Measurements from ENCODE around the gene HOTAIR. TPM values are rescaled to one million over a fixed set of nuclear protein-coding genes. Genes with fewer than 3 reads are reported as not detected.
A peak's percentile ranks its signal among the peaks of the same experiment; 100 is the strongest.

HOTAIR gene
- total RNA-seq, 3 donors from 2014 or later (not counting 1 experiment from before 2014, with no cell fraction given) = not detected

- no peaks in the 10 kb centered on the region for H3K36me3 Mint-ChIP-seq
- H3K36me3 ChIP-seq (ENCODE audit: control insufficient read depth, insufficient read depth, low read length) = no peaks in the 10 kb centered on the region
- H3K27ac Mint-ChIP-seq = peak overlapping the region in 1 of 2 donors; percentile 75
- no peak for DNase-seq
- H3K27me3 ChIP-seq (ENCODE audit: control insufficient read depth, insufficient read depth, low read length) = peaks cover 83% of the 10 kb centered on the region
- no peak overlapping the region for H3K4me3 ChIP-seq (ENCODE audit: low read length)
- TF ChIP-seq CTCF (IDR thresholded peaks at IDR 0.05) = no peak
- H3K27me3 Mint-ChIP-seq (ENCODE audit: low read depth in 2 of 2) = peaks cover 67 to 76% of the 10 kb centered on the region in 2 donors
- no peak overlapping the region for H3K4me3 Mint-ChIP-seq
- ATAC-seq = no peak
- no peaks in the 10 kb centered on the region for H3K9me3 Mint-ChIP-seq
- peaks cover 25% of the 10 kb centered on the region for H3K4me1 ChIP-seq (ENCODE audit: control insufficient read depth, insufficient read depth, low read length)
- H3K9me3 ChIP-seq (ENCODE audit: control insufficient read depth, insufficient read depth, low read length) = peaks cover 5% of the 10 kb centered on the region
- H3K27ac ChIP-seq (ENCODE audit: low read length) = no peak overlapping the region
- intact Hi-C loops (cut with micrococcal nuclease) = no loop called here
- peaks cover 9 to 10% of the 10 kb centered on the region in 2 donors for H3K4me1 Mint-ChIP-seq
- WGBS (ENCODE audit: insufficient coverage) = 5% methylated on average over 47 of the region's 47 CpGs
These were observed 23.0 kb downstream of the HOTAIR start for GRCh38 chr12:53951577-53952334.

- peak overlapping the region in 1 of 2 donors; percentile 75 for H3K27ac Mint-ChIP-seq
- H3K27ac ChIP-seq (ENCODE audit: low read length) = no peak overlapping the region
- H3K4me3 ChIP-seq (ENCODE audit: low read length) = no peak overlapping the region
- 8% methylated on average over 34 of the region's 34 CpGs for WGBS (ENCODE audit: insufficient coverage)
- DNase-seq = no peak
- peaks cover 83% of the 10 kb centered on the region for H3K27me3 ChIP-seq (ENCODE audit: control insufficient read depth, insufficient read depth, low read length)
- no peaks in the 10 kb centered on the region for H3K36me3 Mint-ChIP-seq
- TF ChIP-seq CTCF (IDR thresholded peaks at IDR 0.05) = no peak
- H3K9me3 Mint-ChIP-seq = no peaks in the 10 kb centered on the region
- intact Hi-C loops (cut with micrococcal nuclease) = no loop called here
- H3K4me3 Mint-ChIP-seq = peak overlapping the region; percentile 17
- peaks cover 18% of the 10 kb centered on the region for H3K4me1 ChIP-seq (ENCODE audit: control insufficient read depth, insufficient read depth, low read length)
- H3K4me1 Mint-ChIP-seq = peaks cover 4 to 5% of the 10 kb centered on the region in 2 donors
- peaks cover 67 to 78% of the 10 kb centered on the region in 2 donors for H3K27me3 Mint-ChIP-seq (ENCODE audit: low read depth in 2 of 2)
- H3K9me3 ChIP-seq (ENCODE audit: control insufficient read depth, insufficient read depth, low read length) = peaks cover 5% of the 10 kb centered on the region
- no peak for ATAC-seq
- H3K36me3 ChIP-seq (ENCODE audit: control insufficient read depth, insufficient read depth, low read length) = no peaks in the 10 kb centered on the region
These were observed 23.8 kb downstream of the HOTAIR start for GRCh38 chr12:53950789-53951576.

GRCh38 chr12:53950437-53950773 is 24.3 kb downstream of the HOTAIR start:
- intact Hi-C loops (cut with micrococcal nuclease) = no loop called here

More at GRCh38 chr12:53950437-53950773, 24.3 kb downstream of the HOTAIR start:
- no peak for ATAC-seq
- Histone ChIP-seq H3K27ac (ENCODE audit: low read length) (no peak overlapping the region), H3K9me3 (ENCODE audit: control insufficient read depth, insufficient read depth, low read length) (peaks cover 3% of the 10 kb centered on the region), H3K4me3 (ENCODE audit: low read length) (no peak overlapping the region), H3K36me3 (ENCODE audit: control insufficient read depth, insufficient read depth, low read length) (no peaks in the 10 kb centered on the region), H3K27me3 (ENCODE audit: control insufficient read depth, insufficient read depth, low read length) (peaks cover 82% of the 10 kb centered on the region), H3K4me1 (ENCODE audit: control insufficient read depth, insufficient read depth, low read length) (peaks cover 12% of the 10 kb centered on the region)
- no peak for DNase-seq
- H3K9me3 Mint-ChIP-seq = no peaks in the 10 kb centered on the region
- no peak overlapping the region for H3K27ac Mint-ChIP-seq
- TF ChIP-seq CTCF (IDR thresholded peaks at IDR 0.05) = no peak
- peaks cover 67 to 78% of the 10 kb centered on the region in 2 donors for H3K27me3 Mint-ChIP-seq (ENCODE audit: low read depth in 2 of 2)
- 11% methylated on average over 7 of the region's 10 CpGs for WGBS (ENCODE audit: insufficient coverage)
- H3K4me1 Mint-ChIP-seq = peaks cover 0 to 5% of the 10 kb centered on the region in 2 donors
- H3K36me3 Mint-ChIP-seq = no peaks in the 10 kb centered on the region
- no peak overlapping the region for H3K4me3 Mint-ChIP-seq

All from natural killer cell (primary cell).